Measurements from ENCODE around the gene ST6GALNAC3. TPM values are rescaled to one million over a fixed set of nuclear protein-coding genes. Genes with fewer than 3 reads are reported as not detected.

Gene ST6GALNAC3
- polyA plus RNA-seq, 2 of the 4 experiments (the other 2 are of a cell fraction): 1.1 to 1.2 TPM

GRCh38 chr1:76144247-76144646 is 69.7 kb downstream of the ST6GALNAC3 start:
- ChIA-PET CTCF (no interaction called here), POLR2A (no interaction called here)
- FAIRE-seq (no peak), ATAC-seq (no peak), DNase-seq (ENCODE audit: low read depth in 1 of 2, low spot score in 1 of 2) (no peak)
- no peaks in the 10 kb centered on the region for H3K4me1 ChIP-seq
- H3K4me2 ChIP-seq: no peak overlapping the region
- TF ChIP-seq CBX8 (IDR thresholded peaks at IDR 0.05): no peak
- no peak for TF ChIP-seq FOSL2 (IDR thresholded peaks at IDR 0.05)
- TF ChIP-seq FOSL2 (CRISPR knock-in tag; IDR thresholded peaks at IDR 0.05): no peak
- no peak for TF ChIP-seq HOXB5 (CRISPR knock-in tag; IDR thresholded peaks at IDR 0.05)
- TF ChIP-seq, protein P1, sequence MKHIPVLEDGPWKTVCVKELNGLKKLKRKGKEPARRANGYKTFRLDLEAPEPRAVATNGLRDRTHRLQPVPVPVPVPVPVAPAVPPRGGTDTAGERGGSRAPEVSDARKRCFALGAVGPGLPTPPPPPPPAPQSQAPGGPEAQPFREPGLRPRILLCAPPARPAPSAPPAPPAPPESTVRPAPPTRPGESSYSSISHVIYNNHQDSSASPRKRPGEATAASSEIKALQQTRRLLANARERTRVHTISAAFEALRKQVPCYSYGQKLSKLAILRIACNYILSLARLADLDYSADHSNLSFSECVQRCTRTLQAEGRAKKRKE (CRISPR knock-in tag; IDR thresholded peaks at IDR 0.05; ENCODE audit: low read depth): no peak
- no peak for TF ChIP-seq HOXA7 (CRISPR knock-in tag; IDR thresholded peaks at IDR 0.05)
- TF ChIP-seq KDM1A (IDR thresholded peaks at IDR 0.05; ENCODE audit: low read depth): no peak
- TF ChIP-seq PHF8 (IDR thresholded peaks at IDR 0.05; ENCODE audit: borderline replicate concordance, low read depth): no peak
- no peak for TF ChIP-seq CBX2 (IDR thresholded peaks at IDR 0.05; ENCODE audit: borderline replicate concordance, low read depth)
- no peak for TF ChIP-seq ZSCAN20 (CRISPR knock-in tag; IDR thresholded peaks at IDR 0.05)
- TF ChIP-seq NFE2L2 (conservative IDR thresholded peaks at IDR 0.05; ENCODE audit: low read length): no peak
- 48% methylated on average over 2 of the region's 2 CpGs for WGBS (ENCODE audit: missing lambda C conversion rate)
- H3K4me3 ChIP-seq: no peak overlapping the region
- H3K27ac ChIP-seq: no peak overlapping the region
- no peaks in the 10 kb centered on the region for H3K9me3 ChIP-seq

- no peak overlapping the region for H3K4me3 ChIP-seq
- 43% methylated on average over 6 of the region's 6 CpGs for WGBS (ENCODE audit: missing lambda C conversion rate)
- no peaks in the 10 kb centered on the region for H3K4me1 ChIP-seq
- ChIA-PET CTCF (interaction anchor here (0.7 kb wide), 1 partner anchor 236 kb away, joined by 3 read pairs; no protein-coding TSS in a partner anchor), POLR2A (no interaction called here)
- FAIRE-seq: no peak
- H3K9me3 ChIP-seq: no peaks in the 10 kb centered on the region
- no peak for TF ChIP-seq EP300 (IDR thresholded peaks at IDR 0.05)
- TF ChIP-seq HOXA7 (CRISPR knock-in tag; IDR thresholded peaks at IDR 0.05): no peak
- TF ChIP-seq RFX5 (IDR thresholded peaks at IDR 0.05): no peak
- TF ChIP-seq JUN (IDR thresholded peaks at IDR 0.05): no peak
- no peak for TF ChIP-seq RCOR1 (IDR thresholded peaks at IDR 0.05; ENCODE audit: low read depth, low read length)
- TF ChIP-seq EHF (CRISPR knock-in tag; IDR thresholded peaks at IDR 0.05): no peak
- TF ChIP-seq JUNB (IDR thresholded peaks at IDR 0.05): no peak
- TF ChIP-seq MYC (IDR thresholded peaks at IDR 0.05; ENCODE audit: borderline replicate concordance, low read length): no peak
- TF ChIP-seq RARB (CRISPR knock-in tag; IDR thresholded peaks at IDR 0.05): no peak
- no peak for TF ChIP-seq POLR2AphosphoS2 (conservative IDR thresholded peaks at IDR 0.05; ENCODE audit: low read length)
- TF ChIP-seq USF2 (IDR thresholded peaks at IDR 0.05): no peak
- no peak for TF ChIP-seq ZFP36 (IDR thresholded peaks at IDR 0.05; ENCODE audit: borderline replicate concordance, partially characterized antibody)
- TF ChIP-seq ZSCAN20 (CRISPR knock-in tag; IDR thresholded peaks at IDR 0.05): no peak
- TF ChIP-seq RNF2 (IDR thresholded peaks at IDR 0.05; ENCODE audit: borderline replicate concordance, low read depth): no peak
- TF ChIP-seq FOSL2 (IDR thresholded peaks at IDR 0.05): no peak
- TF ChIP-seq FOSL2 (CRISPR knock-in tag; IDR thresholded peaks at IDR 0.05): no peak
- TF ChIP-seq PBX3 (IDR thresholded peaks at IDR 0.05): no peak
- TF ChIP-seq, protein P1 (CRISPR knock-in tag; IDR thresholded peaks at IDR 0.05; ENCODE audit: low read depth): no peak
- TF ChIP-seq HOXB5 (CRISPR knock-in tag; IDR thresholded peaks at IDR 0.05): no peak
- no peak for TF ChIP-seq CHD2 (IDR thresholded peaks at IDR 0.05; ENCODE audit: low read length, partially characterized antibody)
- no peak for ATAC-seq
- DNase-seq (ENCODE audit: low read depth in 1 of 2, low spot score in 1 of 2): no peak
- H3K4me2 ChIP-seq: no peak overlapping the region
- H3K27ac ChIP-seq: no peak overlapping the region
Measured at GRCh38 chr1:76145332-76145731, 70.8 kb downstream of the ST6GALNAC3 start.

Measured in A549 (cell line).